GM21737 (cell line): ENCODE measurements around the gene PGLYRP3.

Source experiments
- ATAC-seq: cut with Tn5 transposase; IDR thresholded peaks from one replicate; pipeline ENCODE4 v1.9.1; 2021; ENCODE audit warnings: mild to moderate bottlenecking, moderate library complexity; ENCODE audit not compliant: unreplicated experiment

The PGLYRP3 gene

DNA sequence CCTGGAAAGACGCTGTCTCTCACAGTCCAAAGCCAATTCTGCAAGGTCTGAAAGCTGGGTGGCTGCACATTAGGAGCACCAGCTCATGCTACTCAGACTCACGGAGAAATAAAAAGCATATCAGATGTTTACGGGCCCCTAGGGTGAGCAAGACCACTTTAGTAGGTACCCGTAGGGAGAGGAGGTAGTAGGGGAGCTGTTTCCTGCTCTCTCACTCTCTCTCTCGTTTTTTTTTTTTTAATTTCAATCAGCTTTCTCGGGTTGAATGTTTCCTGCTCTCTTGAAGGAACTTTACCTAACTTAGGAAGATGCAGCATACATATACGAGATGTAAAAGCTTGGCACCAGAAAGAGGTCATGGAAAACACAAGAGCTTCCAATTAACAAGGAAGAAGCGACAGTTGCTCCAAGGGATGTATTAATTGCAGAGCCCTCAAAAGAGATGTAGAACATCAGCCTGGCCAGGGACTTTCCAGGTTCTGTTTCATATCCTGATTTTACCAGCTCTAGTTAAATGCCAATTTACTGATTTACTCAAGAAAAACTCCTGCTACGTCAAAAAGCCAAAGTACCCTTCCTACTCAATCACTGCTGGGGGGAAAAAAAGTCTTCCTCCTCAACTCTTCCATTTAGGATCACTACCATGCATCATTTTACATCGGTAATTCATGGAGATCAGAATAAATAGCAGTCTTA lies 50.1 kb downstream of the PGLYRP3 start:
- ATAC-seq = no peak

GRCh38 chr1:153262070-153262366 lies 50.7 kb downstream of the PGLYRP3 start:
- ATAC-seq = no peak

DNA sequence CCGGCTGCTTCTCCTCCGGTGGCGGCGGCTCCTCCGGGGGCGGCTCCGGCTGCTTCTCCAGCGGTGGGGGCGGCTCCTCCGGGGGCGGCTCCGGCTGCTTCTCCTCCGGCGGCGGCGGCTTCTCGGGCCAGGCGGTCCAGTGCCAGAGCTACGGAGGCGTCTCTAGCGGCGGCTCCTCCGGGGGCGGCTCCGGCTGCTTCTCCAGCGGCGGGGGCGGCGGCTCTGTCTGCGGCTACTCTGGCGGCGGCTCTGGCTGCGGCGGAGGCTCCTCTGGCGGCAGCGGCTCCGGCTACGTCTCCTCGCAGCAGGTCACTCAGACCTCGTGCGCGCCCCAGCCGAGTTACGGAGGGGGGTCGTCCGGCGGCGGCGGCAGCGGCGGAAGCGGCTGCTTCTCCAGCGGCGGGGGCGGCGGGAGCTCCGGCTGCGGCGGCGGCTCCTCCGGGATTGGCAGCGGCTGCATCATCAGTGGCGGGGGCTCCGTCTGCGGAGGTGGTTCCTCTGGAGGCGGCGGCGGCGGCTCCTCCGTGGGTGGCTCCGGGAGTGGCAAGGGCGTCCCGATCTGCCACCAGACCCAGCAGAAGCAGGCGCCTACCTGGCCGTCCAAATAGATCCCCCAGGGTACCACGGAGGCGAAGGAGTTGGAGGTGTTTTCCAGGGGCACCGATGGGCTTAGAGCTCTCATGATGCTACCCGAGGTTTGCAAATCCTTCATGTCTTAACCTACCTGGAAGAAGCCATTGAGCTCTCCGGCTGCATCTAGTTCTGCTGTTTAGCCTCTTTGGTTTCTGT lies 51.3 kb downstream of the PGLYRP3 start:
- ATAC-seq = no peak

DNA sequence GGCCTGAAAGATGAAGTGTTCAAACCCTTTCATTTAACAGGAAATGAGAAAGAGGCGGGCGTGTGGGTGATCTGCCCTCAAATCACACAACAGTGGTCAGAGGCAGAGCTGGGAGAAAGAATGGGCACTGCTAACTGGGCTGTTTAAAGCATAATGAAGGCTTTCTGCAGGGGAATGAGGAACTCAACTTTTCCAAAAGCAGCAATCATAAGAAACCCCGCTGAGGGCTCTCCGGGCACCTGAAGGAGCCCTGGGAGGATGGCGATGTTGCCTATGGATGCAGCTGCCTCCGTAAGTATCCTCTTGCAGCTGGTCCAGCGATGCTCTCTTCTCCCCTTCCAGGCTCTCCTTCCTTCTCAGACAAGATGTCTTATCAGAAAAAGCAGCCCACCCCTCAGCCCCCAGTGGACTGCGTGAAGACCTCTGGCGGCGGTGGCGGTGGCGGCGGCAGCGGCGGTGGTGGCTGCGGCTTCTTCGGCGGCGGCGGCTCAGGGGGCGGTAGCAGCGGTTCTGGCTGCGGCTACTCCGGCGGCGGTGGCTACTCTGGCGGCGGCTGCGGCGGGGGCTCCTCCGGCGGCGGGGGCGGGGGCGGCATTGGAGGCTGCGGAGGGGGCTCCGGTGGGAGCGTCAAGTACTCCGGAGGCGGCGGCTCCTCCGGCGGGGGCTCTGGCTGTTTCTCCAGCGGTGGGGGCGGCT lies 52.0 kb downstream of the PGLYRP3 start:
- ATAC-seq = no peak

- no peak for ATAC-seq
These were observed 53.4 kb downstream of the PGLYRP3 start, which contains the start of gene LORICRIN for GRCh38 chr1:153259387-153259786. Gene LORICRIN, plus strand, starts transcription at chr1:153259687. Its CDS starts 1,263 bp downstream, at chr1:153260950.

- ATAC-seq = no peak
These were observed 59.1 kb downstream of the PGLYRP3 start for GRCh38 chr1:153253693-153254092.

- ATAC-seq = no peak
These were observed 59.7 kb downstream of the PGLYRP3 start for GRCh38 chr1:153253076-153253475.

DNA sequence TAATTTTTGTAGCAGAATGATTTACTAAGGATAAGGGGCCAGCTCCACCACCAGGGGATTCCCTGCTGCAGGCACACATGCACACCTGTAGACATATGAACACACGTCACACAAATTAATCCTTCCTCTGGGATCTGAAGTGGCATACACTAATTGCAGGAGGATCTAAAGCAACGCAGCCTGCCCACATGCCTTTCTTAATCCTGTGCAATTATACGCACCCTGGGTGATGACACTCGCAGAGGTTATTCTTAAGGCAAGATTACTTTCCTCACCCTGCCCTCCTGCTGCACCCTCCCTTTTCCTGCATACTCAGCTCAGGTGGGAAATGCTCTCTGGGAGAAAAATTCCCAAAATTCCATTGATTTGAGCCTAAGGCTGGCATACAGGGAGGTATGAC lies 60.8 kb downstream of the PGLYRP3 start:
- no peak for ATAC-seq

GRCh38 chr1:153251562-153251961 lies 61.2 kb downstream of the PGLYRP3 start:
- no peak for ATAC-seq

DNA sequence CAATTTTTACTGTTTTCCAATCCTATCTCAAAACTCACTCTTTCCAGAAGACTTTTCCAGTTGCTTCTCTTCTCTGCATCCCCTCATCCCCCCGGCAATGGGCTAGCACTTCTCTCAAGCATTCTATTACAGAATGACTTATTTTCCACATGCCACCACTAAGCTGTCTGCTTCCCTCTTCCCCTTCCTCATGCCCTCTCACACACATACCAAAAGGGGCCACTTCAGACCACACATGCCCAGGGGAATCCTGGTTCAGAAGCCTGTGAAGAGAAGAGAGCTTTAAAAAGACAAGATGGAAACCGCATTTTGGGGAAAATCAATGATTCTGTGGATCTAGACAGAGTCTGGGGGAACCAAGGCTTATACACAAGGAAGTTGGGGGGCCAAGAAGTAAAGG lies 61.7 kb downstream of the PGLYRP3 start:
- no peak for ATAC-seq

DNA sequence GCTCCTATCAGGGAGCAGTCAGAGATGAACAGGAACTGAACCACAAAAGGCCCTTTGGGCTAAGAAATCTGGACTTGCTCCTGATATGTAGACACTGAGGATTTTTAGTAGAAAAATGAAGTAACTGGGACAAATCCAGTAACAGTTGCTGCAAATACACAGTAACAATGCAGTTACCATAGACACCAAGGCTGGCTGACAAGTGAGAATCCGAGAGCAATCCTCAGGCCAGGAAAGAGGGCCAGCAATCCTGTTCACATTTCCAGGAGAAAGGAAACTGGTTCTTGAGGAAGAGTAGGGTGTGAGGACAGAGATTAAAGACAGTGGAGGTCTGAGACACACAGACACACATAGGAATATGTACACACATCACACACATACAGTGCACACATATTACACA lies 62.6 kb downstream of the PGLYRP3 start:
- no peak for ATAC-seq

GRCh38 chr1:153248176-153248879 lies 64.4 kb downstream of the PGLYRP3 start:
- no peak for ATAC-seq
